Lung microvascular endothelial cell (primary cell): ENCODE results near the gene PLEKHM3. TPM values are rescaled to one million over a fixed set of nuclear protein-coding genes. Genes with fewer than 3 reads are reported as not detected.

Experiments used
- DNase-seq, 2 donors: peaks; one replicate each; pipeline versions ENCODE4 v3.0.0 to v3.0.0-alpha.2; 2010; ENCODE audit warnings: low read depth in 2 of 2
- total RNA-seq: library from RNA; depleted of rRNA; stranded (reverse); fragments of >200 nt; gene quantifications from 2 replicates; pipeline ENCODE4 v1.2.1, GENCODE V29; 2014

The PLEKHM3 gene
- total RNA-seq, 1 donor from 2014 or later = 16.5 TPM

DNA sequence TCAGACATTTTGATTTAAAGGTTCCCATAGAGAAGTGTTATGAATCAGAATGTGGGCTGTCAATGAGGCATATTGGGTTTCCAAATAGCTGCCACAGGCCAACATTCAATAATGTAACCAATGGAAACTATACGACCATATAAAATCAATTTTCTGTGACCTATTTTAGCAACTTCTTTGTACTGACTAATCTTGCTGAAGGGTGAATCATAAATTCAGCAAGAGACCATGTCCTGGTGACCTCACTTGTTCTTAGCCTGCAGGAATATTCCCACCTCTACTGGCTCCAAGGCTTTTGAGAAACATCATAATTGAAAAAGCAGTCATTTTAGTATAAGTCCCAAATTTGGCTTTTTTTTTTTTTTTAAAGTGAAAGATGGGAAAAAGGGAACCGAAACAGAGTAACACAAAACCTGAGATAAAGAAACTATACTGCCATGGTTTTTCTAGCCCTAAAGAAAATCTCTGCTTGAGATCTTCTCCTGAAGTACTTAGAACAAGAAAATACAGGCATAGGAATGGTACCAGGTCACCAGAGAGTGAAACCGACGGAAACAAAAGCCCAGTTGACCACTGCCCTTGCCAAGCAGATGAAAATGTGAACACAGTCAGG lies 32.1 kb downstream of the PLEKHM3 start:
- DNase-seq = peak in 1 of 2 donors; percentile 43

- no peak for DNase-seq
Measured at GRCh38 chr2:207991944-207992343, 33.4 kb downstream of the PLEKHM3 start.

DNA sequence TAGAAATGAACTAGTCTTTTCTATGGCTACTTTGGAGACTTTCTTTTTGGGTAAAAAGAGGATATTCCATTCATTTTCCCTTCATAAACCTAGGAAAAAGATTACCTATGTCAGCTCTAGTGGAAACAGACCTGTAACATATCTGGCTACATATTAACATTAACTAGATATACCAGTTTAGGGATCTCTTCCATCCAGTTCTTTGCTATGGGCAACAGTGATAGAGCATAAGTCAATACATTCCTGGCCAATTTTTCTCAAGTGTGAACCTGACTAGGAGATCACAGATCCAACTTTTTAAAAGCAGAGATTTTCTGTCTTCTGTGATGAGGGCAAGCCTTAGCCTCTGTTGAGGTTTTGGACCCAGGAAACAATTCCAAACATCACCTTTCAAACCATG lies 34.5 kb downstream of the PLEKHM3 start:
- no peak for DNase-seq

DNA sequence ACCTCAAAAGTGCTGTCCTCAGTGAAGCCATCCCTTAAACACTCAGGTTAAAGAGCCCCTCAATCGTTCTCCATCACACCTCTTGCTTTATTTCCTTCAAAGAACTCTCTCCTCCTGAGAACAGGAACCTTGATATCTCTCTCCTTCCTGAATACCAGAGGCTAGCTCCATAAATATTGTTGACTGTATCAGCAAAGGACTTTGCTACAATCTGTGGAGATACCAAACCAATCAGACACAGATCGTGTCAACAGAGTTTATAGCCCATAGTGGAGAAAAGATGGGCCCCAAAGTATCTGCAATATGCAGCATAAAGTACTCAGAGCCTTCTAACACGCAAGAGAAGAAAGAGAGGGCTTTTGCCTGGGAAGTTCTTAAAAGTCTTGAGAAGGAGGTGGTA lies 36.4 kb downstream of the PLEKHM3 start:
- DNase-seq = no peak

DNA sequence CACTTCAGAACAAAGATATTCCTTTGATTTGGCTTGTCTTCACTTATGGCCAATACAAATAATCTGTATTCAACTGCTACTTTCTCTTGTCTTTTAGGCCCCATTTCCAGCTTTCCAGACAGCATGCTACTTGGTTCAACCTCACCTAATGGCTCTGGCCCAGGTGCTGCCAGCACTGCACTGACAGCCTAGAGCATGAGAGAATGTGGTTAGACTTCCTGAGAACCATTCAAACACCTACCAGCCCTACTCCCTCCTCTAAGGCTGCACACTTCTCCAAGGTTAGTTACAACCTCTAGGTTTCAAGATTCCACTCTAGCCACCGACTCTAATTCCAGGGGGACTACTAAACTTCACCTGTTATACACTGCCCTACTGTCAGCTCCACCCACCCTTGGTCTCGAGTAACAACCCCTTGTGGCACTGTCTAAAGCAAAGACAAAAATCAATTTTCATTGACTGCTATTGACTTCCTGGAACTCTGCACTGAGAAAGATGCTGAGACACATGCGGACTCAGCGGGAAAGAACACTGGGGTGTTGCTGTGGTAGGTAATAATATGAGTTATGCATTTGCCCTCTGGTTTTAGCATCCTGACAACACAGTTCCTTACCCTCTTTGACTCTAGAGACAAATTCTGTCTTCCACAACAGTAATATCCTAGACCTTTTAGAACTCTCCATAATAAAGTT lies 38.2 kb downstream of the PLEKHM3 start:
- DNase-seq = no peak

DNA sequence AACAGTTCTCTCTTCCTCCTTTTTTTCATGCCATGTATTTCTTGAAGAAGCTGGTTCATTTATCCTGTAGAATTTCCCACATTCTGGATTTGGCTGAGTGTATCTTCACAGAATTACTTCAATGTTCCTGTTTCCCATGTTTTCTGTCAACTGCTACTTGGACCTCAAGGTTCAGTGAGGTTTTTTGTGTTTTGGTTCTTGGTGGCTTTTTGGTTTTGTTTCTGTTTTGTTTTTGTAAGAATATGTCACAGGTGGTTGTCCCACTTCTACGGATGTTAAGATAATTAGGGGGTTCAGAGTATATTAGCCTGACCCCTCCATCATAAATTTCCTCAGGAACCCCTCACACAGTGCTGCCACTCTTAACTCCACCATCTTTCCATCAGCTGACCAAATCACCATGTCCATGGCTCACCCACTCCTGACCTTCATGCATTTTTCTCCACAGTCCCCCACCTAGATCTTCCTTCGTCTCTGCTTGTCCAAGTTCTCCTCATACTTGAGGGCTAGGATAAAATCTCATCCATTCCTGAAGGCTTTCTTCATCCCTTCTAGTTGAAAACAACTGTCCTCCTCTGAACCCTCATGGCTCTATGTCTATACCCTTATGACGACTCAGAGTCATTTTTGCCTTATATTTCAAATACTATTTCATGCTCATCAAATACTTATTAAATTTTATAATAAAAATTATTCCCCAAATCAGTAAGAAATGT lies 40.4 kb downstream of the PLEKHM3 start:
- no peak for DNase-seq

DNA sequence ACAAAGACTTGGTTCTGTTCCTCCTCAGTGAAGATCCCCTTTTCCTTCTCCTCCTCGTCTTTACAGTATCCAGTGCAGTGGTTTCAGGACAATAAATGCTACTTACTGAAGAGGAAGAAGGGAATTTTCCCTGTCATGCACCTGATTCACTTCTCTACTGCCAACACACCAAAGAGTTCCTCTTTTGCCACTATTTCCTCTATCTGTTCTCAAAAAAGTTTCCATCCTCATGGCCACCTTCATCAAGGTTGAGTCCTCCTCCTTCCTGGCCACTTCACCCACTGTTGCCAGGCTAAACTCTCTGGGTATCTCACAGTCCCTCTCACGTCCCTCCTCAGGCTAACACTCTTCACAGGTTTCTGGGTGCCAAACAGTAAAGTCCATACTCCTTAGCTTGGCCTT lies 41.7 kb downstream of the PLEKHM3 start:
- DNase-seq = no peak

DNA sequence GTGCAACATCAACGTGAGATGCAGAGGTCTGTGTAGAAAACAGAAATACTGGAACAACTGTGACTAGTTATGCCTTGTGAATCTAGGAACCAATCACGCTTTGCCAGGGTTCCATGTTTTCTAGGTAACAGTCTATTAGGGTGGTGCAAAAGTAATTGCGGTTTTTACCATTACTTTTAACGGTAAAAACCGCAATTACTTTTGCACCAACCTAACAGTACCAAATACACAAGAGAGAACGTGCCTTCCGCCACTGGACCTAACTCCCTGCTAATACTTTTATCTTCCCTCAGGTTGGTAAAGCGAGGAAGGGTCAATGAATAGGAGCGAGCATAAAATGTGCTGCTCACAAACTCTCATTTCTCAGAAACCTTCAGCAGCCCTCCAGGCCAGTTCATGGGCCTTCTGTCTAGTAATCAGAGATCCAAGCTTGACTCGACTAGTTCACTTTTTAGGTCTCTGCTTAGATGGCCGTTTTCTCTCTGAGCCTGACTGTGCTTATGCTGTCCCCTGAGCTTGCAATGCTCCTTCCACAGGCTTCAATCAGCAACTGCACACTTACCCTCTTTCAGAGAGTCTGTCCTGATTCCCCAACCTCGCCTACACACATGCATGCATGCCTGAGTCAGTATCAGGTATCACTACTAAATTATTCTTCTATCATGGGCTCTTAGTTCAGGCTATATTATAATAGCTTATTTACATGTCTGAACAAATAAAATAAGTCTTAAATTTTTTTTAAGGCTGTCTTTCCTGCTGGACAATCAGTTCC lies 47.0 kb downstream of the PLEKHM3 start:
- no peak for DNase-seq

DNA sequence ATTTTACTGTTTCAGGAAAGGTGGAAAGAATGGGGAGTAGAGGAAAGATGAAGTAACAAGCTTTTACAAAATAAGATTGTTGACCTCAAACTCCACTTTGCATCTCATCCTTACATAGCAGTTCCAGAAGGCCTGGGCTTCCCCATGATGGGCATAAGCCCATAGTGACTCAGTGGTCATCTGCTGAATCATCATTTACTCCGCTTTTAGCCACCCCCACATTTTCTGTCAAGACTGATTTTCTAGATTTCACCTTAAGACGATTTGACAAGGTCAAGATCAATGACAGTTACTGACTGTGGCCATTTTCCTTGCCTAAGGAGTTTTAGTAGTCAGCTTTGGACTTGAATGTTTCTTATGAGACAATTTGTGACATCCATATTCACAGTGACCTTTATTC lies 49.4 kb downstream of the PLEKHM3 start:
- no peak for DNase-seq

GRCh38 chr2:207974216-207974605 lies 51.1 kb downstream of the PLEKHM3 start:
- no peak for DNase-seq

DNA sequence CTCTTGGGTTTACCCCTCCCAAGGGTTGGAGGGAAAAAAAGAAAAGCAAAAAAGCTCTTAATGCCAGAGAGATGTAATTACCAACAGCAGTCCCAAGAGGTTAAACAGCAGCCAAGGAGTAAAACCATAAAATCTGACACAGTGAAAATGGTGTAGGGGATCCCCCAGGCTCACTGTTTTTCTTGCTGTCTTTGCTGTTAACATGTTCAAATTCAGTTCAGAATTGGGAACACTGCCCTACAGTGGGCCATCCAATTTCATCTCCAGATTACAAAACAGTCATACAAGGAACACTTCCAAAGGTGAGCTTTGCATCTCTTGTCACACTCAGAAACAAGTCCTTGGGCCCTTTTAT lies 54.5 kb downstream of the PLEKHM3 start:
- DNase-seq = no peak

DNA sequence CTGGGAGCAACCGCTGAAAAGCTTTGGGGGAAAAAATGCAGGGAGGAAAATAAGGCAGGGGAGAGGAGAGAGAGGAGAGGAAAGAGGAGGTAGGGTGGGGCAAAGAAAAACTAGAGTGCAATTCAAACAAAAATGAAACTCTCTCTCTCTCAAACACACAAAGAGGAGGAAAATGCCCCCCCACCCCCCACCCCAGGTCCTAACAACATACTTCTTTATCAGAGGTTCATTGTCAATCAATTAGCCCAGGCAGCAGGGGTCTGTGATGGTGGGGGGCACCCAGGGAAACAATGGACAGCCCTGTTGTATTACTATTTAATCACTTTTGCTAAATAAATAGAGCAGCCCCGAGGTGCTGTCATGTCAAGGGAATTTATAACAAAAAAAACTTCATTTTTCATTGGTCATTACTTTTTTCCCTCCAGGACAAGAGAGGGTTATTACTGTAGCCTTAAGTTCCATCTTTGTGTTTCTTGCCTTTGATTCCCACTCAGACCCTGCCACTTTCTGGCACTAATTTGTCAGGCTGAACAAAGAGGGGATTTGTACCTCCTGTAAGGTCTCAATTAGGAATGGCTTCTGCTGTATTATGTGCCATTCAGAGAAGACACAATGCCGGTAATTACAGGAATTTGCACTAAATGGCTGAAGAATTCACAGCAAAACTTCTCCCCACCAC lies 55.0 kb downstream of the PLEKHM3 start:
- DNase-seq = no peak

GRCh38 chr2:207969249-207969648 lies 56.1 kb downstream of the PLEKHM3 start:
- DNase-seq = no peak

- DNase-seq = no peak
Measured at GRCh38 chr2:207967121-207967520, 58.2 kb downstream of the PLEKHM3 start.

DNA sequence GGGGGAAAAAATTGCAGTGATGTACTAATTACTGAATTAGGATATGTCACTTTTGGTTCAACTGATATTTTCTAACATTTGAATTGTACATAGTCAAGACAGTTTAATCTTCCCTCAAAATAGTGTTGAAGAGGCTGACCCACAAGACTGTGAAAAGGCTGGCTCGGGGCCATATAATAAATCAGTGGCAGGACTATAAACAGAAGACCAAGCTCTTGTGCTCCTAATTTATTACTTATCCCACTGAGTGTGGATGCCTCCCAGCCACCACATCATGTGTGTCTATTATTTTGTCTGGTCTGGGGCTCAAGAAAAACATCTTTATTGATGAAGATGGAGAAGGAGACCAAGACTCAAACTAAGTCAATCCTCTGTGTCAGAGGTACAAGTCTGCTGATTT lies 64.4 kb downstream of the PLEKHM3 start:
- DNase-seq = no peak

GRCh38 chr2:207960090-207960489 lies 65.2 kb downstream of the PLEKHM3 start:
- peak; percentile 30 to 80 for DNase-seq

DNA sequence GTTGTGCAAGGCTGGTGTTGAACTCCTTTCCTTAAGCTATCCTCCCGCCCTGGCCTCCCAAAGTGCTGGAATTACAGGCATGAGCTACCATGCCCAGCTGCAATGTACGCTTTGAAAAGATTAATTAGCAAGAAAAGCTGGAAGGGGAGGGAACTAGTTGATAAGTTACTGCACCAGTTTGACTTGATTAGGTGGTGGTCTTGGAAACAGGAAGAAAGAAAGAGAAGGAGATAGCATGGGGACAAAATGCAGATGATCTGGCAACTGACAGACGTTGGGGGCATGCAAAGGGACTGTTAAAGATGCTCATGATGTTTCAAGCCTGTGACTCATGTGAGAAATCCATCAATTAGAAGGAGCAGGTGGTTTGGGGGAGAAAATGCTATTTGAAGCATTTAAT lies 68.6 kb downstream of the PLEKHM3 start:
- no peak for DNase-seq

DNA sequence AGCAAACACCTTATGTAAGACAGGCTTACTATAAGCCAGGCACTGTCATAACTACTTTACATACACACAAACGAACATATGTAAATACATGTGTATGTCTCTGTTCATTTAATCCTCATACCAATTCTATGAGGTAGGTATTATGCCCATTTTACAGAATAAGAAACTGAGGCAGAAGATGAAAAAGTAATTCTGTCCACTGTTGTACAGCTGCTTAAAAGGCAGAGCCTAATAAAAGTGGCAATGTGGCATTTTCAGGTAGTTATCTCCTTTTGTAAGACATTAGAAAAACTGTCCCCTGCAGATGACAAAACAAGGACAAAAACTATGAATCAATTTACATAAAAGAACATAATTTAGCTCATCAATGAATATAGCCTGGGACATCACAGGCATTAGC lies 69.9 kb downstream of the PLEKHM3 start:
- DNase-seq = no peak

- no peak for DNase-seq
Measured at GRCh38 chr2:207953354-207953753, 72.0 kb downstream of the PLEKHM3 start.

GRCh38 chr2:207952564-207953345 lies 72.6 kb downstream of the PLEKHM3 start:
- no peak for DNase-seq
